Measurements from ENCODE around the gene DGKG.

DGKG gene

GRCh38 chr3:186102687-186103086 lies 259.3 kb downstream of the DGKG start:
- no peaks in the 10 kb centered on the region for H3K27me3 ChIP-seq (replicated peaks; ENCODE audit: control insufficient read depth, insufficient read depth, low read length)
- TF ChIP-seq, protein P1, sequence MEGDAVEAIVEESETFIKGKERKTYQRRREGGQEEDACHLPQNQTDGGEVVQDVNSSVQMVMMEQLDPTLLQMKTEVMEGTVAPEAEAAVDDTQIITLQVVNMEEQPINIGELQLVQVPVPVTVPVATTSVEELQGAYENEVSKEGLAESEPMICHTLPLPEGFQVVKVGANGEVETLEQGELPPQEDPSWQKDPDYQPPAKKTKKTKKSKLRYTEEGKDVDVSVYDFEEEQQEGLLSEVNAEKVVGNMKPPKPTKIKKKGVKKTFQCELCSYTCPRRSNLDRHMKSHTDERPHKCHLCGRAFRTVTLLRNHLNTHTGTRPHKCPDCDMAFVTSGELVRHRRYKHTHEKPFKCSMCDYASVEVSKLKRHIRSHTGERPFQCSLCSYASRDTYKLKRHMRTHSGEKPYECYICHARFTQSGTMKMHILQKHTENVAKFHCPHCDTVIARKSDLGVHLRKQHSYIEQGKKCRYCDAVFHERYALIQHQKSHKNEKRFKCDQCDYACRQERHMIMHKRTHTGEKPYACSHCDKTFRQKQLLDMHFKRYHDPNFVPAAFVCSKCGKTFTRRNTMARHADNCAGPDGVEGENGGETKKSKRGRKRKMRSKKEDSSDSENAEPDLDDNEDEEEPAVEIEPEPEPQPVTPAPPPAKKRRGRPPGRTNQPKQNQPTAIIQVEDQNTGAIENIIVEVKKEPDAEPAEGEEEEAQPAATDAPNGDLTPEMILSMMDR (IDR thresholded peaks at IDR 0.05; ENCODE audit: insufficient read depth, low read length, poor library complexity, severe bottlenecking), result no peak

DNA sequence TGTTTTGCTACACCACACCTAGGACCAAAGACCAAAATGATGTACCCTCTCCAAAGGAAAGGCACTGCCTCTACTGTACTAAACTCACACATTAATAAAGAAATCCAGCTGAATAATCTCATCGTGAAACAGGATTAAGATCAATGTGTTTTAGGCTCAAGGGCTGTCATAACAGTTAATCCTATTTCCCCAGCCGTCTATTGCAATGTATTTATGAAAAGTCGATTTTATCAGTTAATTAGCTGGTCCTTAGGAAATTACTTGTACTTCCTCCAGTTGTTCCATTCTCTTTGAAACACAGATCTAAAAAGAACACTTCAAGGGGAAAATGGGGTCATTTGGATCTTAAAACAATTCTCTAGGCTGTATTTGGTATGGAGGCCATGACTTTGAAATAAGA lies 261.6 kb downstream of the DGKG start:
- H3K27me3 ChIP-seq (replicated peaks; ENCODE audit: control insufficient read depth, insufficient read depth, low read length), result no peaks in the 10 kb centered on the region
- TF ChIP-seq, protein P1 (IDR thresholded peaks at IDR 0.05; ENCODE audit: insufficient read depth, low read length, poor library complexity, severe bottlenecking), result no peak

More at GRCh38 chr3:186102687-186103086, 259.3 kb downstream of the DGKG start:
- Histone ChIP-seq H3K4me3 (replicated peaks; ENCODE audit: low read depth, low read length) (no peak overlapping the region), H3K36me3 (ENCODE audit: control insufficient read depth, insufficient read depth, low read length) (peaks cover 2% of the 10 kb centered on the region; the same call in 1 of the 2 replicates)
- no peak for DNase-seq (ENCODE audit: extremely low read depth, insufficient read length)

GRCh38 chr3:186099178-186099577 lies 262.9 kb downstream of the DGKG start:
- no peak for DNase-seq (ENCODE audit: extremely low read depth, insufficient read length)
- H3K27me3 ChIP-seq (replicated peaks; ENCODE audit: control insufficient read depth, insufficient read depth, low read length), result no peaks in the 10 kb centered on the region
- H3K4me3 ChIP-seq (replicated peaks; ENCODE audit: low read depth, low read length), result no peak overlapping the region
- TF ChIP-seq, protein P1 (IDR thresholded peaks at IDR 0.05; ENCODE audit: insufficient read depth, low read length, poor library complexity, severe bottlenecking), result no peak
- peaks cover 2% of the 10 kb centered on the region; the same call in 1 of the 2 replicates for H3K36me3 ChIP-seq (ENCODE audit: control insufficient read depth, insufficient read depth, low read length)

More for the DNA sequence above, 261.6 kb downstream of the DGKG start:
- no peak for DNase-seq (ENCODE audit: extremely low read depth, insufficient read length)
- Histone ChIP-seq H3K36me3 (ENCODE audit: control insufficient read depth, insufficient read depth, low read length) (peaks cover 2% of the 10 kb centered on the region; the same call in 1 of the 2 replicates), H3K4me3 (replicated peaks; ENCODE audit: low read depth, low read length) (no peak overlapping the region)

DNA sequence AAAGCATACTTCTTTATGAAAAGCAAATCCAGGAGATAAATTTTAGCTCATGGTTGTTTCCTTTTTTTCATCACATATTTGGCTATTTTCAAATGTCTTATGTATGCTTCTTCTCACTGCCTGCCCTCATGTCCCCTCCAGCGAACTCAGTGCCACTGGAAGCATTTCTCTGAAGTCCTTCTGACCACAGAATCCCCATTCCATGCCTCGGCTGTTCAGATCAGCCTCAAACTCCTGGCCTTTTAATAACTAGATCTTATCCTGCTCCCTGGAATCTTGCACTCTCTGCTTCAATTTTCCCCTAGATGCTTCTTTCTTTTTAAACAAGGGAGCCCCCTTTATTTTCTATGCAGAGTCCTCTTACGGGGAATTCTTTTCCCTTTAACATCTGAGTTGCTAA lies 263.3 kb downstream of the DGKG start:
- Histone ChIP-seq H3K27me3 (replicated peaks; ENCODE audit: control insufficient read depth, insufficient read depth, low read length) (no peaks in the 10 kb centered on the region), H3K4me3 (replicated peaks; ENCODE audit: low read depth, low read length) (no peak overlapping the region), H3K36me3 (ENCODE audit: control insufficient read depth, insufficient read depth, low read length) (peaks cover 2% of the 10 kb centered on the region; the same call in 1 of the 2 replicates)
- no peak for DNase-seq (ENCODE audit: extremely low read depth, insufficient read length)
- TF ChIP-seq, protein P1 (IDR thresholded peaks at IDR 0.05; ENCODE audit: insufficient read depth, low read length, poor library complexity, severe bottlenecking), result no peak

- Histone ChIP-seq H3K36me3 (ENCODE audit: control insufficient read depth, insufficient read depth, low read length) (0 out of 2 replicates have a peak, but pooled peaks cover 2% of the 10 kb centered on the region), H3K4me3 (replicated peaks; ENCODE audit: low read depth, low read length) (no peak overlapping the region), H3K27me3 (replicated peaks; ENCODE audit: control insufficient read depth, insufficient read depth, low read length) (no peaks in the 10 kb centered on the region)
- DNase-seq (ENCODE audit: extremely low read depth, insufficient read length), result no peak
- TF ChIP-seq, protein P1 (IDR thresholded peaks at IDR 0.05; ENCODE audit: insufficient read depth, low read length, poor library complexity, severe bottlenecking), result no peak
Measured at GRCh38 chr3:186097663-186098451, 264.2 kb downstream of the DGKG start.

Measured in GM06990 (cell line).